ENCODE measurements around the gene CBX7. TPM values are rescaled to one million over a fixed set of nuclear protein-coding genes. Genes with fewer than 3 reads are reported as not detected.

Gene CBX7
- total RNA-seq: 10 to 100 TPM; 90.5 to 93.4 TPM
- 100 to 1,000 TPM in 1 of 2 donors, 10 to 100 TPM in 1; 74.8 to 110 TPM for polyA plus RNA-seq
- long read RNA-seq, donor 1, full-length matches to known transcripts: 2 of 77 reads
- long read RNA-seq, donor 1, partial matches to known transcripts: 1 of 77 reads
- long read RNA-seq, donor 1, other reads (novel, unspliced or antisense): 74 of 77 reads
- long read RNA-seq, donor 2, full-length matches to known transcripts: 6 of 51 reads
- long read RNA-seq, donor 2, partial matches to known transcripts: 7 of 51 reads
- long read RNA-seq, donor 2, other reads (novel, unspliced or antisense): 38 of 51 reads

- peak; percentile 95 for ATAC-seq (ENCODE audit: low FRiP score)
- 0 to 1% methylated on average over 75 to 98 of the region's 98 CpGs for WGBS, 2 donors
- Histone ChIP-seq H3K27ac (ENCODE audit: low read depth in 1 of 2, low read length in 2 of 2) (peak within 1 kb of the TSS; percentile 37 to 84), H3K4me1 (ENCODE audit: control insufficient read depth in 1 of 2, insufficient read depth in 2 of 2, low read length in 2 of 2) (no peaks in the 10 kb centered on the region), H3K9me3 (ENCODE audit: control insufficient read depth, low read length) (no peaks in the 10 kb centered on the region), H3K4me3 (ENCODE audit: low read length in 2 of 2) (peak within 1 kb of the TSS; percentile 94 to 98), H3K27me3 (ENCODE audit: control insufficient read depth in 1 of 2, insufficient read depth in 2 of 2, low read length in 1 of 2) (no peaks in the 10 kb centered on the region), H3K36me3 (ENCODE audit: control insufficient read depth in 1 of 2, insufficient read depth in 2 of 2, low read length in 1 of 2) (no peaks in the 10 kb centered on the region)
- intact Hi-C loops (cut with DNase I): loop anchor here (1.0 to 5.0 kb wide), 3 partner anchors 160 to 270 kb away; partner anchors contain the start of gene RPL3 (in 1 of the 2)
- DNase-seq: peak; percentile 97 to 99
These were observed at the start of gene CBX7 for GRCh38 chr22:39152511-39153219. Gene CBX7 (minus strand): TSS chr22:39152680. CDS start chr22:39152444, 236 bp downstream.

GRCh38 chr22:39197578-39197977 lies 45.1 kb upstream of the CBX7 start:
- Histone ChIP-seq H3K4me1 (ENCODE audit: control insufficient read depth in 1 of 2, insufficient read depth in 2 of 2, low read length in 2 of 2) (no peaks in the 10 kb centered on the region), H3K9me3 (ENCODE audit: control insufficient read depth, low read length) (peaks cover 2% of the 10 kb centered on the region), H3K4me3 (ENCODE audit: low read length in 2 of 2) (no peak overlapping the region), H3K27ac (ENCODE audit: low read depth in 1 of 2, low read length in 2 of 2) (no peak overlapping the region), H3K36me3 (ENCODE audit: control insufficient read depth in 1 of 2, insufficient read depth in 2 of 2, low read length in 1 of 2) (no peaks in the 10 kb centered on the region), H3K27me3 (ENCODE audit: control insufficient read depth in 1 of 2, insufficient read depth in 2 of 2, low read length in 1 of 2) (peaks cover 0 to 2% of the 10 kb centered on the region in 2 donors)
- no peak for DNase-seq
- 86 to 89% methylated on average over 5 of the region's 5 CpGs for WGBS, 2 donors
- intact Hi-C loops (cut with DNase I): no loop called here
- ATAC-seq (ENCODE audit: low FRiP score): no peak

GRCh38 chr22:39194098-39194497 lies 41.6 kb upstream of the CBX7 start:
- ATAC-seq (ENCODE audit: low FRiP score) (no peak), DNase-seq (no peak)
- 0 to 89% methylated on average over 1 of the region's 1 CpG for WGBS, 2 donors
- no peak overlapping the region for H3K4me3 ChIP-seq (ENCODE audit: low read length in 2 of 2)
- intact Hi-C loops (cut with DNase I): no loop called here
- H3K27me3 ChIP-seq (ENCODE audit: control insufficient read depth in 1 of 2, insufficient read depth in 2 of 2, low read length in 1 of 2): peaks cover 0 to 2% of the 10 kb centered on the region in 2 donors
- no peaks in the 10 kb centered on the region for H3K36me3 ChIP-seq (ENCODE audit: control insufficient read depth in 1 of 2, insufficient read depth in 2 of 2, low read length in 1 of 2)
- H3K27ac ChIP-seq (ENCODE audit: low read depth in 1 of 2, low read length in 2 of 2): no peak overlapping the region
- peaks cover 2% of the 10 kb centered on the region for H3K9me3 ChIP-seq (ENCODE audit: control insufficient read depth, low read length)
- no peaks in the 10 kb centered on the region for H3K4me1 ChIP-seq (ENCODE audit: control insufficient read depth in 1 of 2, insufficient read depth in 2 of 2, low read length in 2 of 2)

GRCh38 chr22:39188809-39189208 lies 36.3 kb upstream of the CBX7 start:
- intact Hi-C loops (cut with DNase I): no loop called here
- no peak overlapping the region for H3K4me3 ChIP-seq (ENCODE audit: low read length in 2 of 2)
- H3K4me1 ChIP-seq (ENCODE audit: control insufficient read depth in 1 of 2, insufficient read depth in 2 of 2, low read length in 2 of 2): no peaks in the 10 kb centered on the region
- peaks cover 2% of the 10 kb centered on the region for H3K9me3 ChIP-seq (ENCODE audit: control insufficient read depth, low read length)
- no peaks in the 10 kb centered on the region for H3K36me3 ChIP-seq (ENCODE audit: control insufficient read depth in 1 of 2, insufficient read depth in 2 of 2, low read length in 1 of 2)
- WGBS, 2 donors: 35 to 39% methylated on average over 10 of the region's 10 CpGs
- H3K27ac ChIP-seq (ENCODE audit: low read depth in 1 of 2, low read length in 2 of 2): no peak overlapping the region
- ATAC-seq (ENCODE audit: low FRiP score) (no peak), DNase-seq (peak; percentile 10 to 38)
- no peaks in the 10 kb centered on the region for H3K27me3 ChIP-seq (ENCODE audit: control insufficient read depth in 1 of 2, insufficient read depth in 2 of 2, low read length in 1 of 2)

- Histone ChIP-seq H3K9me3 (ENCODE audit: control insufficient read depth, low read length) (peaks cover 4% of the 10 kb centered on the region), H3K4me1 (ENCODE audit: control insufficient read depth in 1 of 2, insufficient read depth in 2 of 2, low read length in 2 of 2) (no peaks in the 10 kb centered on the region), H3K27me3 (ENCODE audit: control insufficient read depth in 1 of 2, insufficient read depth in 2 of 2, low read length in 1 of 2) (no peaks in the 10 kb centered on the region), H3K4me3 (ENCODE audit: low read length in 2 of 2) (no peak overlapping the region), H3K27ac (ENCODE audit: low read depth in 1 of 2, low read length in 2 of 2) (no peak overlapping the region), H3K36me3 (ENCODE audit: control insufficient read depth in 1 of 2, insufficient read depth in 2 of 2, low read length in 1 of 2) (no peaks in the 10 kb centered on the region)
- intact Hi-C loops (cut with DNase I): no loop called here
- WGBS, 2 donors: 88 to 92% methylated on average over 11 of the region's 11 CpGs
- ATAC-seq (ENCODE audit: low FRiP score) (peak; percentile 75), DNase-seq (peak; percentile 80 to 81)
These were observed 33.1 kb upstream of the CBX7 start for GRCh38 chr22:39185601-39186012.

GRCh38 chr22:39184586-39185577 lies 32.4 kb upstream of the CBX7 start:
- DNase-seq (peak in 1 of 2 donors; percentile 58), ATAC-seq (ENCODE audit: low FRiP score) (no peak)
- WGBS, 2 donors: 79 to 83% methylated on average over 23 of the region's 23 CpGs

GRCh38 chr22:39183991-39184585 lies 31.6 kb upstream of the CBX7 start:
- WGBS, 2 donors: 25 to 29% methylated on average over 13 of the region's 13 CpGs
- Histone ChIP-seq H3K9me3 (ENCODE audit: control insufficient read depth, low read length) (peaks cover 4% of the 10 kb centered on the region), H3K36me3 (ENCODE audit: control insufficient read depth in 1 of 2, insufficient read depth in 2 of 2, low read length in 1 of 2) (no peaks in the 10 kb centered on the region), H3K4me3 (ENCODE audit: low read length in 2 of 2) (no peak overlapping the region), H3K4me1 (ENCODE audit: control insufficient read depth in 1 of 2, insufficient read depth in 2 of 2, low read length in 2 of 2) (no peaks in the 10 kb centered on the region), H3K27ac (ENCODE audit: low read depth in 1 of 2, low read length in 2 of 2) (no peak overlapping the region), H3K27me3 (ENCODE audit: control insufficient read depth in 1 of 2, insufficient read depth in 2 of 2, low read length in 1 of 2) (no peaks in the 10 kb centered on the region)
- ATAC-seq (ENCODE audit: low FRiP score) (no peak), DNase-seq (peak in 1 of 2 donors; percentile 69)
- intact Hi-C loops (cut with DNase I): no loop called here

More at GRCh38 chr22:39184586-39185577, 32.4 kb upstream of the CBX7 start:
- Histone ChIP-seq H3K9me3 (ENCODE audit: control insufficient read depth, low read length) (peaks cover 4% of the 10 kb centered on the region), H3K27ac (ENCODE audit: low read depth in 1 of 2, low read length in 2 of 2) (no peak overlapping the region), H3K36me3 (ENCODE audit: control insufficient read depth in 1 of 2, insufficient read depth in 2 of 2, low read length in 1 of 2) (no peaks in the 10 kb centered on the region), H3K27me3 (ENCODE audit: control insufficient read depth in 1 of 2, insufficient read depth in 2 of 2, low read length in 1 of 2) (no peaks in the 10 kb centered on the region), H3K4me3 (ENCODE audit: low read length in 2 of 2) (no peak overlapping the region), H3K4me1 (ENCODE audit: control insufficient read depth in 1 of 2, insufficient read depth in 2 of 2, low read length in 2 of 2) (no peaks in the 10 kb centered on the region)
- intact Hi-C loops (cut with DNase I): no loop called here

- ATAC-seq (ENCODE audit: low FRiP score): no peak
- intact Hi-C loops (cut with DNase I): no loop called here
- peak in 1 of 2 donors; percentile 16 for DNase-seq
- H3K27ac ChIP-seq (ENCODE audit: low read depth in 1 of 2, low read length in 2 of 2): no peak overlapping the region
- H3K36me3 ChIP-seq (ENCODE audit: control insufficient read depth in 1 of 2, insufficient read depth in 2 of 2, low read length in 1 of 2): no peaks in the 10 kb centered on the region
- H3K27me3 ChIP-seq (ENCODE audit: control insufficient read depth in 1 of 2, insufficient read depth in 2 of 2, low read length in 1 of 2): no peaks in the 10 kb centered on the region
- 93 to 96% methylated on average over 6 of the region's 6 CpGs for WGBS, 2 donors
- H3K4me1 ChIP-seq (ENCODE audit: control insufficient read depth in 1 of 2, insufficient read depth in 2 of 2, low read length in 2 of 2): no peaks in the 10 kb centered on the region
- H3K4me3 ChIP-seq (ENCODE audit: low read length in 2 of 2): no peak overlapping the region
- peaks cover 4% of the 10 kb centered on the region for H3K9me3 ChIP-seq (ENCODE audit: control insufficient read depth, low read length)
These were observed 30.1 kb upstream of the CBX7 start for GRCh38 chr22:39182478-39183030.
